Activated naive CD8-positive, alpha-beta T cell (primary cell): Measurements from ENCODE around the gene PER2.

Experiments
- H3K27ac Mint-ChIP-seq: one replicate; pipeline ENCODE4 v1.8.0; 2021; ENCODE audit warnings: mixed read lengths
- H3K27me3 Mint-ChIP-seq: one replicate; pipeline ENCODE4 v1.8.0; 2021; ENCODE audit warnings: mixed read lengths
- H3K36me3 Mint-ChIP-seq: one replicate; pipeline ENCODE4 v1.8.0; 2021; ENCODE audit warnings: mixed read lengths
- H3K4me1 Mint-ChIP-seq: one replicate; pipeline ENCODE4 v1.8.0; 2021; ENCODE audit warnings: low read depth, mixed read lengths
- H3K4me3 Mint-ChIP-seq: one replicate; pipeline ENCODE4 v1.8.0; 2021; ENCODE audit warnings: mild to moderate bottlenecking, mixed read lengths
- H3K9me3 Mint-ChIP-seq: one replicate; pipeline ENCODE4 v1.8.0; 2021; ENCODE audit warnings: low read depth, mixed read lengths

PER2 gene

GRCh38 chr2:238227587-238228032 lies 60.8 kb downstream of the PER2 start:
- Mint-ChIP-seq H3K27me3 (no peaks in the 10 kb centered on the region), H3K4me1 (peaks cover 16% of the 10 kb centered on the region), H3K36me3 (peaks cover 8% of the 10 kb centered on the region), H3K9me3 (no peaks in the 10 kb centered on the region), H3K4me3 (no peak overlapping the region), H3K27ac (no peak overlapping the region)

- peaks cover 8% of the 10 kb centered on the region for H3K36me3 Mint-ChIP-seq
- H3K27me3 Mint-ChIP-seq: no peaks in the 10 kb centered on the region
- no peak overlapping the region for H3K4me3 Mint-ChIP-seq
- no peaks in the 10 kb centered on the region for H3K9me3 Mint-ChIP-seq
- H3K27ac Mint-ChIP-seq: no peak overlapping the region
- peaks cover 15% of the 10 kb centered on the region for H3K4me1 Mint-ChIP-seq
These were observed 61.5 kb downstream of the PER2 start for GRCh38 chr2:238226698-238227586.

GRCh38 chr2:238225911-238226697 lies 62.3 kb downstream of the PER2 start:
- Mint-ChIP-seq H3K27me3 (no peaks in the 10 kb centered on the region), H3K27ac (no peak overlapping the region), H3K9me3 (no peaks in the 10 kb centered on the region), H3K4me1 (peaks cover 9% of the 10 kb centered on the region), H3K36me3 (peaks cover 8% of the 10 kb centered on the region), H3K4me3 (no peak overlapping the region)

GRCh38 chr2:238225121-238225520 lies 63.3 kb downstream of the PER2 start:
- Mint-ChIP-seq H3K9me3 (no peaks in the 10 kb centered on the region), H3K27ac (no peak overlapping the region), H3K36me3 (peaks cover 8% of the 10 kb centered on the region), H3K4me3 (no peak overlapping the region), H3K4me1 (peaks cover 3% of the 10 kb centered on the region), H3K27me3 (no peaks in the 10 kb centered on the region)

GRCh38 chr2:238224356-238225035 lies 63.9 kb downstream of the PER2 start:
- no peaks in the 10 kb centered on the region for H3K27me3 Mint-ChIP-seq
- H3K4me1 Mint-ChIP-seq: peaks cover 3% of the 10 kb centered on the region
- H3K36me3 Mint-ChIP-seq: peaks cover 8% of the 10 kb centered on the region
- no peaks in the 10 kb centered on the region for H3K9me3 Mint-ChIP-seq
- H3K27ac Mint-ChIP-seq: no peak overlapping the region
- no peak overlapping the region for H3K4me3 Mint-ChIP-seq

- H3K36me3 Mint-ChIP-seq: peaks cover 2% of the 10 kb centered on the region
- no peak overlapping the region for H3K4me3 Mint-ChIP-seq
- no peak overlapping the region for H3K27ac Mint-ChIP-seq
- H3K27me3 Mint-ChIP-seq: peaks cover 1% of the 10 kb centered on the region
- no peaks in the 10 kb centered on the region for H3K4me1 Mint-ChIP-seq
- H3K9me3 Mint-ChIP-seq: no peaks in the 10 kb centered on the region
These were observed 67.4 kb downstream of the PER2 start for GRCh38 chr2:238220892-238221521.

GRCh38 chr2:238220274-238220891 lies 68.0 kb downstream of the PER2 start:
- Mint-ChIP-seq H3K36me3 (peaks cover 2% of the 10 kb centered on the region), H3K4me3 (no peak overlapping the region), H3K4me1 (no peaks in the 10 kb centered on the region), H3K27ac (no peak overlapping the region), H3K9me3 (no peaks in the 10 kb centered on the region), H3K27me3 (peaks cover 4% of the 10 kb centered on the region)

GRCh38 chr2:238216651-238217184 lies 71.7 kb downstream of the PER2 start:
- Mint-ChIP-seq H3K27me3 (peaks cover 12% of the 10 kb centered on the region), H3K27ac (no peak overlapping the region), H3K36me3 (no peaks in the 10 kb centered on the region), H3K4me3 (no peak overlapping the region), H3K4me1 (no peaks in the 10 kb centered on the region), H3K9me3 (no peaks in the 10 kb centered on the region)

- Mint-ChIP-seq H3K9me3 (no peaks in the 10 kb centered on the region), H3K27ac (no peak overlapping the region), H3K27me3 (no peaks in the 10 kb centered on the region), H3K36me3 (peaks cover 2% of the 10 kb centered on the region), H3K4me1 (peaks cover 10% of the 10 kb centered on the region), H3K4me3 (no peak overlapping the region)
These were observed 81.4 kb downstream of the PER2 start for GRCh38 chr2:238207006-238207405.

- H3K27ac Mint-ChIP-seq: peak overlapping the region; percentile 95
- no peaks in the 10 kb centered on the region for H3K27me3 Mint-ChIP-seq
- no peaks in the 10 kb centered on the region for H3K9me3 Mint-ChIP-seq
- peak overlapping the region; percentile 85 for H3K4me3 Mint-ChIP-seq
- H3K36me3 Mint-ChIP-seq: peaks cover 3% of the 10 kb centered on the region
- peaks cover 38% of the 10 kb centered on the region for H3K4me1 Mint-ChIP-seq
These were observed 84.3 kb downstream of the PER2 start for GRCh38 chr2:238203973-238204683.

- Mint-ChIP-seq H3K4me1 (peaks cover 46% of the 10 kb centered on the region), H3K4me3 (peak within 1 kb of the TSS; percentile 90), H3K27ac (peak within 1 kb of the TSS; percentile 95), H3K27me3 (no peaks in the 10 kb centered on the region), H3K9me3 (no peaks in the 10 kb centered on the region), H3K36me3 (peaks cover 6% of the 10 kb centered on the region)
These were observed 85.1 kb downstream of the PER2 start, which contains the start of gene ILKAP for GRCh38 chr2:238203094-238203972. Gene ILKAP (minus strand): TSS chr2:238203695. CDS start chr2:238203553, 142 bp downstream.

GRCh38 chr2:238202326-238203093 lies 85.9 kb downstream of the PER2 start:
- H3K9me3 Mint-ChIP-seq: no peaks in the 10 kb centered on the region
- H3K27ac Mint-ChIP-seq: peak overlapping the region; percentile 88
- H3K4me3 Mint-ChIP-seq: peak overlapping the region; percentile 90
- peaks cover 6% of the 10 kb centered on the region for H3K36me3 Mint-ChIP-seq
- H3K4me1 Mint-ChIP-seq: peaks cover 54% of the 10 kb centered on the region
- no peaks in the 10 kb centered on the region for H3K27me3 Mint-ChIP-seq
